HCT116 (cell line): ENCODE data around the gene FLNB. TPM values are rescaled to one million over a fixed set of nuclear protein-coding genes. Genes with fewer than 3 reads are reported as not detected.

Source experiments
- ATAC-seq: fragments of 200-7000 bp; cut with Tn5 transposase; 2 replicates; pipeline ENCODE4 v1.9.1; 2020; ENCODE audit warnings: mild to moderate bottlenecking, moderate library complexity
- BruUV-seq: library from RNA; stranded (reverse); fragments of 400-500 nt; replicated peaks from 2 replicates; lab custom pipeline; 2021; lab: Mats Ljungman, UMichigan
- CTCF ChIA-PET: fragments of 300-600 bp; sonication (Branson Sonifier 250); formaldehyde crosslinking; loops from one replicate; lab custom pipeline; 2021; ENCODE audit warnings: antibody characterized with exemption; lab: Charles Lee
- POLR2A ChIA-PET: fragments of 300-600, 350-600 bp; sonication (Branson Sonifier 250); formaldehyde crosslinking; loops from one replicate; lab custom pipeline; 2021; ENCODE audit warnings: antibody characterized with exemption; lab: Charles Lee
- RAD21 ChIA-PET, 2 experiments: fragments of 300-600 bp; sonication (Branson Sonifier 250); formaldehyde crosslinking; loops; one replicate each; lab custom pipeline; 2023; ENCODE audit warnings: low total read pairs in 2 of 2; ENCODE audit not compliant: uncharacterized antibody in 2 of 2, unreplicated experiment in 2 of 2, low non-redundant PET in 1 of 2; lab: Charles Lee
- DNase-seq: peaks from one replicate; pipeline ENCODE4 v3.0.0-alpha.2; 2010; ENCODE audit warnings: low read depth, low spot score
- H2AFZ ChIP-seq: fragments of 200-600 bp; shearing (Covaris generic), sonication (generic); 2 replicates; pipeline ENCODE4 v1.6.1; 2017; ENCODE audit warnings: low read depth, mixed run types, mixed read lengths, antibody characterized with exemption, low read length; ENCODE audit not compliant: poor library complexity, severe bottlenecking
- H3K27ac ChIP-seq: 2 replicates; pipeline ENCODE4 v1.5.1; 2012; ENCODE audit warnings: low read depth, low read length
- H3K27me3 ChIP-seq: fragments of 200-600 bp; sonication (generic); 2 replicates; pipeline ENCODE4 v1.6.1; 2016; ENCODE audit warnings: mixed run types, low read length, mixed read lengths; ENCODE audit not compliant: insufficient read depth
- H3K36me3 ChIP-seq, 2 experiments: fragments of 200-500 bp in 1 of 2; fragments of 200-600 bp in 1 of 2; sonication (Bioruptor generic) in 1 of 2; sonication (generic) in 1 of 2; 2 replicates each; pipeline versions ENCODE4 v1.5.1 to v1.6.1; 2014 to 2016; ENCODE audit warnings: low read length in 2 of 2, inconsistent platforms in 1 of 2, mixed read lengths in 1 of 2, mixed run types in 1 of 2; ENCODE audit not compliant: insufficient read depth in 2 of 2, control insufficient read depth in 1 of 2
- H3K4me1 ChIP-seq, 2 experiments: fragments of 200-600 bp in 1 of 2; sonication (generic) in 1 of 2; 2 replicates each; pipeline versions ENCODE4 v1.5.1 to v1.6.1; 2012 to 2017; ENCODE audit warnings: low read length in 2 of 2, inconsistent platforms in 1 of 2, mild to moderate bottlenecking in 1 of 2, mixed read lengths in 1 of 2, mixed run types in 1 of 2, moderate library complexity in 1 of 2; ENCODE audit not compliant: insufficient read depth in 2 of 2, control insufficient read depth in 1 of 2
- H3K4me2 ChIP-seq: fragments of 200-600 bp; sonication (generic); 2 replicates; pipeline ENCODE4 v1.6.1; 2017; ENCODE audit warnings: mixed run types, low read length, mixed read lengths
- H3K4me3 ChIP-seq, 2 experiments: fragments of 200-600 bp in 1 of 2; sonication (generic) in 1 of 2; replicated peaks in 1 of 2; 2 replicates each; pipeline ENCODE4 v1.5.1; 2011 to 2016; ENCODE audit warnings: low read length in 2 of 2, control low read depth in 1 of 2, low read depth in 1 of 2, mild to moderate bottlenecking in 1 of 2, mixed read lengths in 1 of 2, mixed run types in 1 of 2
- H3K79me2 ChIP-seq: fragments of 200-600 bp; sonication (generic); 2 replicates; pipeline ENCODE4 v1.6.1; 2017; ENCODE audit warnings: mild to moderate bottlenecking, mixed run types, low read length, moderate library complexity, mixed read lengths; ENCODE audit not compliant: insufficient read depth
- H3K9ac ChIP-seq: fragments of 200-600 bp; sonication (generic); 2 replicates; pipeline ENCODE4 v1.6.1; 2016; ENCODE audit warnings: low read length, mixed read lengths
- H3K9me2 ChIP-seq: fragments of 200-600 bp; sonication (generic), shearing (Covaris generic); 2 replicates; pipeline ENCODE4 v1.6.1; 2017; ENCODE audit warnings: mixed run types, mild to moderate bottlenecking, moderate library complexity; ENCODE audit not compliant: insufficient read depth
- H3K9me3 ChIP-seq, 2 experiments: fragments of 200-500 bp in 1 of 2; fragments of 200-600 bp in 1 of 2; sonication (Bioruptor generic) in 1 of 2; sonication (generic) in 1 of 2; 2 replicates each; pipeline ENCODE4 v1.6.1; 2014 to 2017; ENCODE audit warnings: low read length in 2 of 2, mixed read lengths in 2 of 2, inconsistent platforms in 1 of 2, low read depth in 1 of 2, mild to moderate bottlenecking in 1 of 2, mixed run types in 1 of 2, moderate library complexity in 1 of 2; ENCODE audit not compliant: control insufficient read depth in 1 of 2, insufficient read depth in 1 of 2
- H4K20me1 ChIP-seq: fragments of 200-600 bp; sonication (generic), shearing (Covaris generic); 2 replicates; pipeline ENCODE4 v1.6.1; 2017; ENCODE audit warnings: mixed run types, mild to moderate bottlenecking, moderate library complexity; ENCODE audit not compliant: insufficient read depth
- CBX3 ChIP-seq: IDR thresholded peaks from 2 replicates; pipeline ENCODE4 v1.6.1; 2012; ENCODE audit warnings: low read depth
- ELF1 ChIP-seq: IDR thresholded peaks from 2 replicates; pipeline ENCODE4 v1.6.1; 2012; ENCODE audit warnings: low read depth, borderline replicate concordance
- EZH2 ChIP-seq: fragments of 200-600 bp; sonication (generic); IDR thresholded peaks from 2 replicates; pipeline ENCODE4 v1.6.1; 2017; ENCODE audit warnings: antibody characterized with exemption, mixed run types
- JUND ChIP-seq: IDR thresholded peaks from 2 replicates; pipeline ENCODE4 v1.6.1; 2012
- POLR2A ChIP-seq: IDR thresholded peaks from 2 replicates; pipeline ENCODE4 v1.7.0; 2011; ENCODE audit warnings: borderline replicate concordance; ENCODE audit not compliant: insufficient read depth, insufficient read length; ENCODE audit errors: extremely low read depth
- POLR2AphosphoS5 ChIP-seq: IDR thresholded peaks from 2 replicates; pipeline ENCODE4 v1.6.1; 2011; ENCODE audit warnings: mild to moderate bottlenecking, low read depth, low read length, moderate library complexity
- REST ChIP-seq: IDR thresholded peaks from 2 replicates; pipeline ENCODE4 v1.6.1; 2012; ENCODE audit warnings: low read depth
- SP1 ChIP-seq: IDR thresholded peaks from 2 replicates; pipeline ENCODE4 v1.6.1; 2012; ENCODE audit warnings: low read depth
- TCF7L2 ChIP-seq: IDR thresholded peaks from 2 replicates; pipeline ENCODE4 v1.7.0; 2011; ENCODE audit warnings: borderline replicate concordance, inconsistent platforms; ENCODE audit not compliant: insufficient read depth, insufficient read length; ENCODE audit errors: extremely low read depth
- ZBTB33 ChIP-seq: IDR thresholded peaks from 2 replicates; pipeline ENCODE4 v1.6.1; 2011; ENCODE audit warnings: mild to moderate bottlenecking, low read length, moderate library complexity; ENCODE audit not compliant: insufficient replicate concordance; ENCODE audit errors: extremely low read depth
- intact Hi-C: fragments of 100-400 bp; cut with micrococcal nuclease; formaldehyde crosslinking; loops from 2 replicates; pipeline ENCODE4 v1.10.0; 2022
- total RNA-seq: library from RNA; stranded (reverse); gene quantifications from one replicate; pipeline ENCODE4 v1.2.1, GENCODE V29; 2021; ENCODE audit not compliant: unreplicated experiment
- TF ChIP-seq, protein P1 (sequence below): IDR thresholded peaks from 2 replicates; pipeline ENCODE4 v1.6.1; 2012

Gene FLNB
- total RNA-seq, 1 experiment from 2014 or later, result 116 TPM

- no peak overlapping the region for H3K4me3 ChIP-seq
- H3K36me3 ChIP-seq, result peaks cover 0 to 6% of the 10 kb centered on the region in 2 experiments; a peak in 1 of 4 replicates
- H3K4me1 ChIP-seq, result peaks cover 0 to 6% of the 10 kb centered on the region in 2 experiments; a peak in 1 of 4 replicates
- no peak overlapping the region for H3K27ac ChIP-seq
- no peaks in the 10 kb centered on the region for H4K20me1 ChIP-seq
- H3K79me2 ChIP-seq, result peaks cover 9% of the 10 kb centered on the region
- RAD21 ChIA-PET, result no interaction called here
- intact Hi-C loops, result no loop called here
- H3K9ac ChIP-seq, result no peak overlapping the region
- no peak for DNase-seq
- no TSS peak for BruUV-seq
- TF ChIP-seq ZBTB33, result no peak
- TF ChIP-seq, all 23 proteins: peak for 0
- Histone ChIP-seq H3K9me3 (no peaks in the 10 kb centered on the region), H3K27me3 (no peaks in the 10 kb centered on the region), H3K9me2 (no peaks in the 10 kb centered on the region), H3K4me2 (no peak overlapping the region), H2AFZ (no peak overlapping the region)
- ChIA-PET POLR2A (no interaction called here), CTCF (no interaction called here)
- ATAC-seq, result no peak
Observed at GRCh38 chr3:58085616-58086015, 77.4 kb downstream of the FLNB start.

- POLR2A ChIA-PET, result no interaction called here
- no peaks in the 10 kb centered on the region for H3K27me3 ChIP-seq
- H3K9ac ChIP-seq, result no peak overlapping the region
- H2AFZ ChIP-seq, result no peak overlapping the region
- no peaks in the 10 kb centered on the region for H3K9me2 ChIP-seq
- intact Hi-C loops, result no loop called here
- no peak overlapping the region for H3K27ac ChIP-seq
- RAD21 ChIA-PET, result no interaction called here
- CTCF ChIA-PET, result no interaction called here
- H3K9me3 ChIP-seq, result no peaks in the 10 kb centered on the region
- H3K36me3 ChIP-seq, result no peaks in the 10 kb centered on the region
- no peaks in the 10 kb centered on the region for H4K20me1 ChIP-seq
- TF ChIP-seq TCF7L2, result no peak
- TF ChIP-seq, protein P1, sequence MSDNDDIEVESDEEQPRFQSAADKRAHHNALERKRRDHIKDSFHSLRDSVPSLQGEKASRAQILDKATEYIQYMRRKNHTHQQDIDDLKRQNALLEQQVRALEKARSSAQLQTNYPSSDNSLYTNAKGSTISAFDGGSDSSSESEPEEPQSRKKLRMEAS, result no peak
- no peak for TF ChIP-seq SP1
- TF ChIP-seq ELF1, result no peak
- TF ChIP-seq CBX3, result no peak
- TF ChIP-seq EZH2, result no peak
- TF ChIP-seq JUND, result no peak
- no peak for TF ChIP-seq POLR2AphosphoS5
- TF ChIP-seq REST, result no peak
- no peak for TF ChIP-seq POLR2A
- DNase-seq (no peak), ATAC-seq (no peak)
- BruUV-seq, result no TSS peak
- peaks cover 0 to 13% of the 10 kb centered on the region in 2 experiments; a peak in 2 of 4 replicates for H3K4me1 ChIP-seq
- H3K4me2 ChIP-seq, result no peak overlapping the region
- peaks cover 9% of the 10 kb centered on the region for H3K79me2 ChIP-seq
- no peak overlapping the region for H3K4me3 ChIP-seq
Observed at GRCh38 chr3:58088501-58088900, 80.3 kb downstream of the FLNB start.
